Thoracic aorta (tissue), 2 donors: Measurements from ENCODE around the gene LAMA4. TPM values are rescaled to one million over a fixed set of nuclear protein-coding genes. Genes with fewer than 3 reads are reported as not detected.

Experiments used
- ATAC-seq: fragments of 150-250 bp; one replicate; pipeline ENCODE4 v1.8.0; 2017; ENCODE audit warnings: low read depth; ENCODE audit not compliant: insufficient number of reproducible peaks, low FRiP score
- DNase-seq: peaks from one replicate; pipeline ENCODE4 v3.0.0-alpha.2; 2020; ENCODE audit warnings: low spot score
- H3K27ac ChIP-seq, 2 donors: fragments of 200-600 bp; sonication (generic); 1 replicate in 1 of 2; 2 replicates in 1 of 2; pipeline ENCODE4 v1.5.1; 2016; ENCODE audit warnings: mild to moderate bottlenecking in 2 of 2, moderate library complexity in 2 of 2
- H3K27me3 ChIP-seq: fragments of 200-600 bp; sonication (generic); replicated peaks from 2 replicates; pipeline ENCODE4 v1.6.0; 2016; ENCODE audit warnings: mild to moderate bottlenecking; ENCODE audit not compliant: insufficient read depth
- H3K36me3 ChIP-seq: fragments of 200-600 bp; sonication (generic); one replicate; pipeline ENCODE4 v1.5.1; 2016
- H3K4me1 ChIP-seq, 2 donors: fragments of 200-600 bp; sonication (generic); 1 replicate in 1 of 2; 2 replicates in 1 of 2; pipeline versions ENCODE4 v1.5.1 to v1.6.0; 2016; ENCODE audit warnings: low read depth in 2 of 2, mild to moderate bottlenecking in 1 of 2; ENCODE audit not compliant: control insufficient read depth in 1 of 2
- H3K4me3 ChIP-seq: fragments of 200-600 bp; sonication (generic); 2 replicates; pipeline ENCODE4 v1.5.1; 2016; ENCODE audit warnings: mild to moderate bottlenecking
- H3K9me3 ChIP-seq: fragments of 200-600 bp; sonication (generic); 2 replicates; pipeline ENCODE4 v1.5.1; 2016
- total RNA-seq, 2 donors: library from RNA; depleted of rRNA; stranded (reverse); fragments of >200 nt; gene quantifications; one replicate each; pipeline versions ENCODE4 v1.1.0 to v1.2.3, GENCODE V29; 2016
- TF ChIP-seq, protein P1 (sequence below): fragments of 200-600 bp; sonication (generic); IDR thresholded peaks from one replicate; pipeline ENCODE4 v1.5.1; 2019; ENCODE audit warnings: antibody characterized with exemption

Gene LAMA4
- total RNA-seq, 2 donors from 2014 or later = 34.9 to 66.7 TPM

DNA sequence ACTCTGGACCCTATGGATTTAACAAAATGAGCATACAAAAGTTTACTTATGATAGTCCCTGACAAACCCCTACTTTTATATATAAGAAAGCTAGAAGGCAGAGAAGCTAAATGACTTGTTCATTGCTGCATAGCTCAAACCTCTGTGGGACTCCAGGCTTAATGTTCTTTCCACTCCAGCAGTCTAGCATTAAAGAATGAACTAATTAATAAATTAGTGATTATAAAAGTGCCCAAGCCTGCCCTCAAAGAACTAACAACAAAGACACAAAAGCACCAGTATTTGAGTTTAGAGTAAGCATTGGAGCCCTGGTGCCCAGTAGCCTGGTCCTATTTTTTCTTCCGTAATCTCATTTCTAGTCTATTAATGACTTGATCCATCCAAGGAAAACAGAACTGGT, 59.9 kb downstream of the LAMA4 start:
- Histone ChIP-seq H3K27ac (no peak overlapping the region), H3K9me3 (no peaks in the 10 kb centered on the region), H3K4me3 (no peak overlapping the region), H3K36me3 (no peaks in the 10 kb centered on the region), H3K4me1 (peaks cover 11 to 26% of the 10 kb centered on the region in 2 donors), H3K27me3 (no peaks in the 10 kb centered on the region)
- ATAC-seq (peak; percentile 21), DNase-seq (no peak)
- TF ChIP-seq, protein P1, sequence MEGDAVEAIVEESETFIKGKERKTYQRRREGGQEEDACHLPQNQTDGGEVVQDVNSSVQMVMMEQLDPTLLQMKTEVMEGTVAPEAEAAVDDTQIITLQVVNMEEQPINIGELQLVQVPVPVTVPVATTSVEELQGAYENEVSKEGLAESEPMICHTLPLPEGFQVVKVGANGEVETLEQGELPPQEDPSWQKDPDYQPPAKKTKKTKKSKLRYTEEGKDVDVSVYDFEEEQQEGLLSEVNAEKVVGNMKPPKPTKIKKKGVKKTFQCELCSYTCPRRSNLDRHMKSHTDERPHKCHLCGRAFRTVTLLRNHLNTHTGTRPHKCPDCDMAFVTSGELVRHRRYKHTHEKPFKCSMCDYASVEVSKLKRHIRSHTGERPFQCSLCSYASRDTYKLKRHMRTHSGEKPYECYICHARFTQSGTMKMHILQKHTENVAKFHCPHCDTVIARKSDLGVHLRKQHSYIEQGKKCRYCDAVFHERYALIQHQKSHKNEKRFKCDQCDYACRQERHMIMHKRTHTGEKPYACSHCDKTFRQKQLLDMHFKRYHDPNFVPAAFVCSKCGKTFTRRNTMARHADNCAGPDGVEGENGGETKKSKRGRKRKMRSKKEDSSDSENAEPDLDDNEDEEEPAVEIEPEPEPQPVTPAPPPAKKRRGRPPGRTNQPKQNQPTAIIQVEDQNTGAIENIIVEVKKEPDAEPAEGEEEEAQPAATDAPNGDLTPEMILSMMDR = no peak

DNA sequence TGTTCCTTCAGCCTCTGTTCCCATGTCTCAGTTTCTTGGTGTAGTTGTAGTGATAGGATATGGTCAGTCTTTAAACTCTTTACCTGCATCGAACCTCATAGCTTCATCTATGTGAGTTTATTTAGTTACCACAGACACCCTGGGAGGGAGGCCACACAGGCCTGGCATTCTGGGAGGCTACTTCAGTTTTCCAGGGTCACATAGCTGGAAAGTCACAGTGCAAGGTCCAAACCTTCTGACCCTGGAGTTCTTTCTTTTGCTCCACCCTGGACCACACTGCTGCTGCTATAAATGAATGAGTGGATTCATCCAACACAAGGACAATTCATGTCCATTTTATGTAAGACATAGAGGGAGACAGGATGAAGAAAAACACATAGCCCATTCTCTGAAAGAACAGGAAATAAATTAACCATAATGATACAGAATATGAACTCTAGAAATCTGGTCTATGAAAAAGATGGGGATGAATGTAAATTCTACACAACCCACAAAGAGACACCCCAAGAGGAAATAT, 60.8 kb downstream of the LAMA4 start:
- H3K9me3 ChIP-seq = no peaks in the 10 kb centered on the region
- peaks cover 11 to 26% of the 10 kb centered on the region in 2 donors for H3K4me1 ChIP-seq
- no peak overlapping the region for H3K27ac ChIP-seq
- TF ChIP-seq, protein P1 = no peak
- DNase-seq = no peak
- H3K27me3 ChIP-seq = no peaks in the 10 kb centered on the region
- H3K4me3 ChIP-seq = no peak overlapping the region
- ATAC-seq = no peak
- H3K36me3 ChIP-seq = no peaks in the 10 kb centered on the region

DNA sequence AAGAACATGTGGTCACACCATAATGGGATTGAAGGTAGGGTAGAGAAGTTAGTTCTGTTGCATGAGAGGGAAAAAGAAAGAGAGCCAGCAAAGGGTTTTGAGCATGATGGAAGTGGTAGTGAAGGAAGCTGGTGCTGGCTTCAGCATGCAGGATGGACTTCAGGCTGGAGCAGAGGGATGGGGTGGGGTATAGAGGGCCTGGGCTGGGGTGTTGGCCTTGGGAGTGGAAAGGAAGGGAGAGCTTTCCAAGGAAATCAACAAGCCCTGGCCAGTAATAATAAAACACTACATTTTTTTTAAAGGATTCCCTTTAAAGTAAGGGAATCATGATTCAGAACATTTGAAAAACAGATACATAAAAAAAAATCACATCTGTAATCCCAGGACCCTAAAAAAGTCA, 61.2 kb downstream of the LAMA4 start:
- DNase-seq = no peak
- H3K27me3 ChIP-seq = no peaks in the 10 kb centered on the region
- H3K4me3 ChIP-seq = no peak overlapping the region
- no peak overlapping the region for H3K27ac ChIP-seq
- ATAC-seq = no peak
- no peaks in the 10 kb centered on the region for H3K36me3 ChIP-seq
- no peaks in the 10 kb centered on the region for H3K9me3 ChIP-seq
- H3K4me1 ChIP-seq = peaks cover 11 to 26% of the 10 kb centered on the region in 2 donors
- TF ChIP-seq, protein P1 = no peak

DNA sequence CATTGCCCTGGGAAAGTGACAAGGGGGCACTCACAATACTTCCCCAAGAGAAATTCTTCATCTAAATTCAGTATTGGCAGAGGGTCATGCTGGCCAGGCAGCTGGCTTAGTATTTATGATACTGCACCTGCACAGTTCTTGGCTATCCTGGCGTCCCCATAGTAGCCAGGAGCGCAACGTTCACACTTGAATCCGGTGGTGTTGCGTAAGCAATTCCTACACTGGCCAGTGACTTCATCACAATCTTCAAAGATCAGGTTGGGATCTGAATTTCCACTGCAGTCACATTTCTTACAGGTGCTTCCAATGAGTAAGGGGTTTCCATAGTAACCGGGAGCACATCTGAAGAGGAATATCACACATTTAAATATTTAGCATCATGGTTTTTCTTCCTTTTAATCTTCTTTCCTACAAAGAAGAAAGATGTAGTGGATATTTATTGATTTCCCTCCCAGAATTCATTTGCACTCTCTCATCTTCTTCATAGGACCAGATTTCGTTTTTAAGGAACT, 62.8 kb downstream of the LAMA4 start:
- Histone ChIP-seq H3K9me3 (no peaks in the 10 kb centered on the region), H3K27ac (no peak overlapping the region), H3K27me3 (no peaks in the 10 kb centered on the region), H3K36me3 (no peaks in the 10 kb centered on the region), H3K4me3 (no peak overlapping the region), H3K4me1 (peaks cover 11 to 26% of the 10 kb centered on the region in 2 donors)
- TF ChIP-seq, protein P1 = no peak
- ATAC-seq = no peak
- DNase-seq = no peak

DNA sequence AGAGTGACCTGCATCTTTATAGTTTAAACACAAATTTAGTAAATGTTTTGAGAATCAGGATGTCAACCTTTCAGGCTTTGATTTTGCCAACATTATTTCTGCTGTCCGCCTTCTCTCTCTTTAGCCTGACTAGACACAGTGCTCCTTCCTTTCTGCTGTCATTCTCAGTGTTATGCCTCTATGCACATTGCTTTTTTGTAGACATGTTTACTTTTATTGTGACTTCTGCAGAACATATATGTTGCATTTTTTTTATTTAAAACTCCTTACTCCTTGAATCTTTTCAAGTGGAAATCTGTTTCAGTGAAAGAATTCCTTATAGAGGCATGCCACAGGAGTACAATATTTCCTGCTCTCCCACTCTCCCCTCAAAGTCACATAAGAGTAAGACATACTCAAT, 64.2 kb downstream of the LAMA4 start:
- Histone ChIP-seq H3K9me3 (no peaks in the 10 kb centered on the region), H3K27ac (no peak overlapping the region), H3K27me3 (no peaks in the 10 kb centered on the region), H3K4me3 (no peak overlapping the region), H3K36me3 (no peaks in the 10 kb centered on the region), H3K4me1 (peaks cover 11 to 26% of the 10 kb centered on the region in 2 donors)
- ATAC-seq = no peak
- TF ChIP-seq, protein P1 = no peak
- no peak for DNase-seq
